Astrocyte of the spinal cord (primary cell): ENCODE data around the gene KIF3A.

ENCODE experiments used
- DNase-seq: peaks from one replicate; pipeline ENCODE4 v3.0.0; 2011; ENCODE audit warnings: low read depth, low spot score
- H3K4me3 ChIP-seq: 2 replicates; pipeline ENCODE4 v1.5.1; 2011; ENCODE audit warnings: low read depth, mild to moderate bottlenecking, low read length, moderate library complexity
- in situ Hi-C: cut with HindIII; loops from 2 replicates; pipeline ENCODE4 v1.10.0; 2017; ENCODE audit warnings: low sequenced_read_pairs
- TF ChIP-seq, protein P1 (sequence below): IDR thresholded peaks from 2 replicates; pipeline ENCODE4 v1.5.1; 2012; ENCODE audit warnings: low read depth, mild to moderate bottlenecking, low read length, inconsistent platforms

Gene KIF3A

DNA sequence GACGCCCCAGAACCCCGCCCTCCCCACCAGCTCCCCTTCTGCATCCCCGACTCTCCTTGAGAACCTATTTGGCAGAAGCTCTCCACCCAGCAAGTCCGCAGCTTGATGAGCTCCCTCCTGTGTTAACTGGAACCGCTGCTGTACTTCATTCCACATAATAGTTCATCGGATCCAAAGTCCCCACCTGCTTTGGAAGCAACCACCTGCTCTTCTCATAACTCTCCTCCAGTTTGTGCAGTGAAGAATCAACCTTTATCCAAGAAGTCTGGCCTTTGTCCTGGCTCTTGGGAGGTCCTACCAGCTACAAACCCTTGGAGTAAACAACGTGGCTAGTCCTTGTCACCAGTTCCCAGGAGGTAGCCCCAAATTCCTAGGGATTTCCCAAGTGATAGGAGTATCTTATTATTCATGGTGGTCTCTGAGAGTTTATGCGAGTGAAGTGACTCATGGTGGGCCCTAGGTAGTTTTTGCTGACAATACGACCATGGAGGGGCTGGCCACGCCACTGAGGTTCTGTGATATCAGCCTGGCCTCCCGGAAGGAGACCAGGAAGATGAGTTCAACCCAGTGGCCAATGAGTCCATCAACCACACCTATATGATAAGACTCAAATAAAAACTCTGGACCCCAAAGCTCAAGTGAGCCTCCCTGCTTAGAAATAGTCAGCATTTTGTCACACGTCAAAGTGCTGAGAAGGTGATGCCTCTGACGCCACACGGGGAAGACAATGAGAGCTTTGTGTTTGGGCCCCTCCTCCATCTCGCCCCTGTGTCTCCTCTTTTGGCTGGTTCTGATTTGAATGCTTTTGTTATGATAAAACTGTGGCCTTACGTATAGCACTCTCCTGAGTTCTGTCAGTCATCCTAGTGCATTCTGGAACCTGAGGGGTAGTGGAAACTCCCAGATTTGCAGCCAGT lies 67.1 kb downstream of the KIF3A start:
- no peak for DNase-seq
- in situ Hi-C loops, result no loop called here
- TF ChIP-seq, protein P1, sequence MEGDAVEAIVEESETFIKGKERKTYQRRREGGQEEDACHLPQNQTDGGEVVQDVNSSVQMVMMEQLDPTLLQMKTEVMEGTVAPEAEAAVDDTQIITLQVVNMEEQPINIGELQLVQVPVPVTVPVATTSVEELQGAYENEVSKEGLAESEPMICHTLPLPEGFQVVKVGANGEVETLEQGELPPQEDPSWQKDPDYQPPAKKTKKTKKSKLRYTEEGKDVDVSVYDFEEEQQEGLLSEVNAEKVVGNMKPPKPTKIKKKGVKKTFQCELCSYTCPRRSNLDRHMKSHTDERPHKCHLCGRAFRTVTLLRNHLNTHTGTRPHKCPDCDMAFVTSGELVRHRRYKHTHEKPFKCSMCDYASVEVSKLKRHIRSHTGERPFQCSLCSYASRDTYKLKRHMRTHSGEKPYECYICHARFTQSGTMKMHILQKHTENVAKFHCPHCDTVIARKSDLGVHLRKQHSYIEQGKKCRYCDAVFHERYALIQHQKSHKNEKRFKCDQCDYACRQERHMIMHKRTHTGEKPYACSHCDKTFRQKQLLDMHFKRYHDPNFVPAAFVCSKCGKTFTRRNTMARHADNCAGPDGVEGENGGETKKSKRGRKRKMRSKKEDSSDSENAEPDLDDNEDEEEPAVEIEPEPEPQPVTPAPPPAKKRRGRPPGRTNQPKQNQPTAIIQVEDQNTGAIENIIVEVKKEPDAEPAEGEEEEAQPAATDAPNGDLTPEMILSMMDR, result no peak
- no peak overlapping the region for H3K4me3 ChIP-seq

DNA sequence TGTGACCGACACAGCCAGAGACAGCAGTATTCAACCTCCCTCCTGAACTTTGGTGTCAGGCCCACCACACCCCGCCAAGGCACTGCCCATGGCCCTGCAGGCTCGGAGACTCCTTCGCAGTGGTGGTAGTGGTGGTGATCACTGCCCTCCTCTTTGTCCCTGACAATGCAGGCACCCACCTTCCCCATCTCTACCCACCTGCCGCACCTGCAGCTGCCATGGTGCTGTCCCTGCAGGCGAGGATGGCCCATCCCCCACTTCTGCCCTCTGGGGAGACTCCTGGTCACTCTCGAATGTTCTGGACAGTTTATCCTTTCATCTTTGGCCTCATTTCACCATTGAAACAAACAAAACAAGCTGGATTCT lies 67.9 kb downstream of the KIF3A start:
- no peak for DNase-seq
- in situ Hi-C loops, result no loop called here
- TF ChIP-seq, protein P1, result no peak
- H3K4me3 ChIP-seq, result no peak overlapping the region

DNA sequence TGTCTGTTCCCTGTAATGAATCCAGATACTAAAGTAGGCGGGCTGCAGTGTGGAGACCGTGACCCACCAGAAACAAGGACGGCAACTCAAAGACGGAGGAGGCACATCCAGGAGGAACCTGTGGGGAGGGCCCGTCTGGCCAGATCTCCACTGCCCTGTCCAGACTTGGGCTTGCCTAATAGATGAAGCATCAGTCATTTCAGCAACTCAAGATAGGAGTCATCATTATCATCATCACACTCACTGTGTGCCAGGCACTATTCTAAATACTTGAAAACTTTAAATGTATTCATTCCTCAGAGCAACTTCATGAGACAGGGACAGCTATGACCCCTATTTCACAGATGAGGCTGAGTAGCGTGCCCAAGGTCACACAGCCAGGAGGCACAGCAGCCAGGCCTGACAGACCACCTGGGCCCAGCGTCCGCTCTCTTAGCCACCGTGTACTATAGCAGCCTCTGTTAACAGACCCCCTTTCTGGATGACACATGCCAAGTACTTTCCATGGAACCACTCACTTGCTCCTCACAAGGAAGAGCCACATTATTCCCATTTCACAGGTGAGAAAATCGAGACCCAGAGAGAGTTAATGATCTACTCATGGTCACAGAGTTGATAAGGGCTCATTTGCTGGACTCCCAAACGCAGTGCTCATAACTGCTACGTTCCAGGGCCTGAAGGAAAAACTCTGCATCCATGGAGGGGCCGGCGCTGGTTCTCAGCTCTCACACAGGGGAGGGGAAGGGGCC lies 68.5 kb downstream of the KIF3A start:
- TF ChIP-seq, protein P1, result no peak
- in situ Hi-C loops, result no loop called here
- no peak overlapping the region for H3K4me3 ChIP-seq
- DNase-seq, result no peak

DNA sequence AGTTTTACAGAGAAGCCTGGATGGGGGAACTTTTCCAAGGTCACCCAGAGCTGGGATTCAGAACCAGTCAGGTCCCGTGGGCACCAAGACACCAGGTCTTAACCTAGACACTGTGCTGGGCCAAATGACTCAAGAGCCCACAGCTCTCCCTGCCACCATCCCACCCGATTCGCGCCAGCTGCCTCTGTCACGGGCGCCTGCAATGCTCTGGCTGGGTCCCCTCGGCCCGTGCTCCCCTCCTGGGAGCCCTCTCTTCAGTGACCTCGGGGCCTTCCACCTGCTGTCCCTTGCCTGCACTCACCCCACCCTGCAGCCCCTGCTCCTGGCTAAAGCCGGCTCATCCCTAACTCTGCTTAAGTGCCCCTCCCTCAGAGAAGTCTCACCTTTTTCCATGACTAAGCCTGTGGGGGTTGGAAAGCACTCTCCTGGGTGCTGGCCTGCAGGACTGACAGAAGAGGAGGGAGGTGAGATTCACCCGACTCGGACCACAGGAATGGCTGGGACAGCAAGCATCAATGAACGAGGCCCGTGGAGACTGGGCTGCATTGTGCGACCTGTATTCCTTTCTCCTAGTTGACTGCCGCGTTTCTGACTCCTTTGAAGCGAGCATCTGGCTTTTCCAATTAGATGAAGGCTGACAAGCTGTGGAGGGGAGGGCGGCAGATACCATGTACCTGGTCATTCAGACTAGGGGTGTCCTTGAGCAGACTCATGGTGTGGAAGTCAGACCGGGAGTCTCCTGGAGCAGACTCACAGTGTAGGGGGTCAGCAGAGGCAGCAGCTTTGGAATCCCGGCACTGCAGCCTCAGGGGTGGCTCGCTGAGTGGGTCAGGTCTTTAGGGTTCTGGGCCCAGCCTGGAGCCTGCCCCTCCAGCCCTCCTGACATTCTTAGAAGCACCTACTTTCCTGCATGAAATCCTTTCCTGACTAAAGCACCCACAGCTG lies 69.3 kb downstream of the KIF3A start:
- DNase-seq, result no peak
- in situ Hi-C loops, result no loop called here
- TF ChIP-seq, protein P1, result no peak

DNA sequence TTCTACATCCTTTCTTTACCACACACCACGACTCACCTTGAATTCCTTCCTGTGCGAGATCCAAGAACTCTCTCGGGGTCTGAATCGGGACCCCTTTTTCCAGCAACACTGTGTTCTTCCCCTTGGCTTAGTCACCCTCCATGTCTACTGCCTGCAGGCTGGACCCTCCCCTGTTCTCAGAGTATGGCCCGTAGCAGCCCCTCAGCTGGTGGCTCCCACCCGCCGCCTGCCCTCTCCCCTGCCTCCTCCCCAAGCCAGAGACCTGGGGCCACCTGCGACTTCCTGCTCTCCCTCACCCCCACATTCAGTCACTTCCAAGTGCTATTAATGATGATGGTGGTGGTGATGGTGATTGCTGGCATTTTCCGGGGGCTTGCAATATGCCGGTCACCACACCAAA lies 70.0 kb downstream of the KIF3A start:
- in situ Hi-C loops, result no loop called here
- DNase-seq, result no peak
- TF ChIP-seq, protein P1, result no peak
- no peak overlapping the region for H3K4me3 ChIP-seq

More for the DNA sequence above, 69.3 kb downstream of the KIF3A start:
- no peak overlapping the region for H3K4me3 ChIP-seq
